H9 (cell line): Measurements from ENCODE around the gene MROH2B. TPM values are rescaled to one million over a fixed set of nuclear protein-coding genes. Genes with fewer than 3 reads are reported as not detected.

Source experiments
- DNase-seq: peaks from one replicate; pipeline ENCODE4 v3.0.0-alpha.2; 2017
- H2AFZ ChIP-seq: one replicate; pipeline ENCODE4 v1.6.1; 2013; ENCODE audit warnings: mild to moderate bottlenecking, low read length, control low read depth, moderate library complexity
- H2AK5ac ChIP-seq: 2 replicates; pipeline ENCODE4 v1.6.1; 2013; ENCODE audit warnings: low read length, control low read depth, mixed read lengths; ENCODE audit not compliant: insufficient read length
- H2BK120ac ChIP-seq: one replicate; pipeline ENCODE4 v1.6.1; 2013; ENCODE audit warnings: low read depth, mild to moderate bottlenecking, low read length, control low read depth, inconsistent platforms; ENCODE audit not compliant: poor library complexity, severe bottlenecking
- H2BK12ac ChIP-seq: 2 replicates; pipeline ENCODE4 v1.6.1; 2013; ENCODE audit warnings: low read length, control low read depth, mixed read lengths, low read depth; ENCODE audit not compliant: insufficient read length
- H2BK15ac ChIP-seq: 2 replicates; pipeline ENCODE4 v1.6.1; 2013; ENCODE audit warnings: low read depth, low read length, control low read depth
- H2BK20ac ChIP-seq: one replicate; pipeline ENCODE4 v1.6.1; 2013; ENCODE audit warnings: low read depth, mild to moderate bottlenecking, low read length, control low read depth, inconsistent platforms; ENCODE audit not compliant: poor library complexity, severe bottlenecking
- H2BK5ac ChIP-seq: 2 replicates; pipeline ENCODE4 v1.6.1; 2013; ENCODE audit warnings: low read length, control low read depth, mixed read lengths; ENCODE audit not compliant: insufficient read length
- H3K14ac ChIP-seq: 2 replicates; pipeline ENCODE4 v1.6.1; 2013; ENCODE audit warnings: low read length, control low read depth; ENCODE audit not compliant: insufficient read depth
- H3K18ac ChIP-seq: 2 replicates; pipeline ENCODE4 v1.6.1; 2013; ENCODE audit warnings: low read depth, mild to moderate bottlenecking, mixed read lengths, low read length, control low read depth; ENCODE audit not compliant: insufficient read length
- H3K23ac ChIP-seq: 2 replicates; pipeline ENCODE4 v1.6.1; 2013; ENCODE audit warnings: low read length, control low read depth, mixed read lengths, low read depth; ENCODE audit not compliant: insufficient read length
- H3K23me2 ChIP-seq: 2 replicates; pipeline ENCODE4 v1.6.1; 2013; ENCODE audit warnings: low read depth, mild to moderate bottlenecking, mixed read lengths, low read length, control low read depth; ENCODE audit not compliant: insufficient read length, poor library complexity, severe bottlenecking
- H3K27ac ChIP-seq: 2 replicates; pipeline ENCODE4 v1.5.1; 2013; ENCODE audit warnings: low read length, control low read depth, mixed read lengths, low read depth; ENCODE audit not compliant: insufficient read length
- H3K27me3 ChIP-seq: 2 replicates; pipeline ENCODE4 v1.6.1; 2013; ENCODE audit warnings: low read length, control low read depth, inconsistent platforms; ENCODE audit not compliant: insufficient read depth
- H3K4ac ChIP-seq: 2 replicates; pipeline ENCODE4 v1.6.1; 2013; ENCODE audit warnings: low read depth, mild to moderate bottlenecking, control low read depth, inconsistent platforms, low read length, moderate library complexity
- H3K4me1 ChIP-seq: 2 replicates; pipeline ENCODE4 v1.6.1; 2013; ENCODE audit warnings: low read length, control low read depth, inconsistent platforms; ENCODE audit not compliant: insufficient read depth
- H3K4me2 ChIP-seq: 2 replicates; pipeline ENCODE4 v1.6.1; 2013; ENCODE audit warnings: low read length, control low read depth, mixed read lengths; ENCODE audit not compliant: insufficient read length, insufficient read depth
- H3K56ac ChIP-seq: 2 replicates; pipeline ENCODE4 v1.6.1; 2013; ENCODE audit warnings: low read depth, mild to moderate bottlenecking, mixed read lengths, low read length, control low read depth; ENCODE audit not compliant: insufficient read length
- H3K79me1 ChIP-seq: 2 replicates; pipeline ENCODE4 v1.6.1; 2013; ENCODE audit warnings: low read depth, mild to moderate bottlenecking, moderate library complexity, low read length, control low read depth, inconsistent platforms; ENCODE audit not compliant: insufficient read depth, poor library complexity, severe bottlenecking
- H3K79me2 ChIP-seq: 2 replicates; pipeline ENCODE4 v1.6.1; 2013; ENCODE audit warnings: low read length, control low read depth, inconsistent platforms; ENCODE audit not compliant: insufficient read depth
- H3K9ac ChIP-seq: 2 replicates; pipeline ENCODE4 v1.6.1; 2013; ENCODE audit warnings: low read length, control low read depth, mixed read lengths; ENCODE audit not compliant: insufficient read length; ENCODE audit errors: extremely low read depth
- H3K9me3 ChIP-seq: one replicate; pipeline ENCODE4 v1.6.1; 2013; ENCODE audit warnings: low read depth, low read length, inconsistent platforms; ENCODE audit not compliant: control insufficient read depth
- H3T11ph ChIP-seq: one replicate; pipeline ENCODE4 v1.6.1; 2013; ENCODE audit warnings: mild to moderate bottlenecking, low read length, control low read depth, inconsistent platforms
- H4K20me1 ChIP-seq: one replicate; pipeline ENCODE4 v1.6.1; 2013; ENCODE audit not compliant: control insufficient read depth, insufficient read length, insufficient read depth
- H4K5ac ChIP-seq: 2 replicates; pipeline ENCODE4 v1.6.1; 2013; ENCODE audit warnings: low read depth, mild to moderate bottlenecking, mixed read lengths, low read length, control low read depth; ENCODE audit not compliant: insufficient read length
- H4K8ac ChIP-seq: replicated peaks from 2 replicates; pipeline ENCODE4 v1.6.1; 2013; ENCODE audit warnings: low read length, control low read depth, mixed read lengths, low read depth; ENCODE audit not compliant: insufficient read length
- H4K91ac ChIP-seq: 2 replicates; pipeline ENCODE4 v1.6.1; 2013; ENCODE audit warnings: low read depth, mild to moderate bottlenecking, moderate library complexity, mixed read lengths, low read length, control low read depth; ENCODE audit not compliant: insufficient read length
- H3K27ac Mint-ChIP-seq, 3 experiments: 2 replicates in 2 of 3; 3 replicates in 1 of 3; pipeline ENCODE4 v1.8.0; 2020 to 2021; ENCODE audit warnings: mixed read lengths in 3 of 3, mild to moderate bottlenecking in 1 of 3, moderate library complexity in 1 of 3
- H3K27me3 Mint-ChIP-seq: 2 replicates; pipeline ENCODE4 v1.8.0; 2021; ENCODE audit warnings: low read depth, mild to moderate bottlenecking, moderate library complexity, mixed read lengths
- H3K36me3 Mint-ChIP-seq, 3 experiments: 2 replicates in 2 of 3; 3 replicates in 1 of 3; pipeline ENCODE4 v1.8.0; 2020 to 2021; ENCODE audit warnings: low read depth in 3 of 3, mixed read lengths in 3 of 3; ENCODE audit not compliant: insufficient read depth in 1 of 3
- H3K4me1 Mint-ChIP-seq, 2 experiments: 2 replicates each; pipeline ENCODE4 v1.8.0; 2020; ENCODE audit warnings: mixed read lengths in 2 of 2
- H3K4me3 Mint-ChIP-seq, 2 experiments: 2 replicates in 1 of 2; 3 replicates in 1 of 2; pipeline ENCODE4 v1.8.0; 2020 to 2021; ENCODE audit warnings: mild to moderate bottlenecking in 2 of 2, mixed read lengths in 2 of 2, moderate library complexity in 1 of 2
- H3K9me3 Mint-ChIP-seq, 2 experiments: 2 replicates in 1 of 2; 3 replicates in 1 of 2; pipeline ENCODE4 v1.8.0; 2020; ENCODE audit warnings: mild to moderate bottlenecking in 2 of 2, mixed read lengths in 2 of 2, moderate library complexity in 1 of 2
- CTCF ChIP-seq: fragments of 200-600 bp; sonication (generic); conservative IDR thresholded peaks from 3 replicates; pipeline ENCODE4 v1.8.0; 2021; ENCODE audit warnings: antibody characterized with exemption, mild to moderate bottlenecking
- whole genome bisulfite sequencing: extraction: QIAGEN DNeasy Blood & Tissue Kit; methylation state at CpG from one replicate; pipeline ENCODE4 v1.1.7; 2013; ENCODE audit warnings: missing lambda C conversion rate, low lambda C conversion rate, mixed read lengths; ENCODE audit not compliant: insufficient read length; ENCODE audit errors: extremely low coverage; 5-methylcytosine and 5-hydroxymethylcytosine counted together
- total RNA-seq: library from RNA; stranded (reverse); gene quantifications from 2 replicates; pipeline ENCODE4 v1.2.1, GENCODE V29; 2021

The MROH2B gene
- total RNA-seq, 1 experiment from 2014 or later, result not detected

GRCh38 chr5:40995801-40996586, 75.1 kb downstream of the MROH2B start:
- Histone ChIP-seq H3K27ac (no peak overlapping the region), H2BK5ac (no peak overlapping the region), H3K23me2 (no peaks in the 10 kb centered on the region), H3K23ac (no peak overlapping the region), H2BK12ac (no peak overlapping the region), H2BK20ac (no peak overlapping the region), H3K79me1 (no peaks in the 10 kb centered on the region), H2BK120ac (no peak overlapping the region), H3K9ac (no peak overlapping the region), H2AFZ (no peak overlapping the region), H3K18ac (no peak overlapping the region), H3K9me3 (no peaks in the 10 kb centered on the region), H3K79me2 (no peaks in the 10 kb centered on the region), H2AK5ac (no peak overlapping the region), H3K27me3 (no peaks in the 10 kb centered on the region), H3T11ph (no peak overlapping the region), H3K56ac (no peak overlapping the region), H3K4me2 (no peak overlapping the region), H2BK15ac (no peak overlapping the region), H3K4me1 (no peaks in the 10 kb centered on the region), H3K14ac (no peak overlapping the region), H4K20me1 (no peaks in the 10 kb centered on the region), H4K91ac (no peak overlapping the region), H4K5ac (no peak overlapping the region), H3K4ac (no peak overlapping the region), H4K8ac (no peak overlapping the region)
- no CpG with 5 or more reads among the region's 5 CpGs for WGBS
- H3K27ac Mint-ChIP-seq, result no peak overlapping the region
- H3K4me1 Mint-ChIP-seq, result no peaks in the 10 kb centered on the region
- no peaks in the 10 kb centered on the region for H3K36me3 Mint-ChIP-seq
- no peak for DNase-seq
- H3K9me3 Mint-ChIP-seq, result no peaks in the 10 kb centered on the region
- H3K27me3 Mint-ChIP-seq, result no peaks in the 10 kb centered on the region; the same call in 1 of the 2 replicates
- H3K4me3 Mint-ChIP-seq, result no peak overlapping the region
- no peak for TF ChIP-seq CTCF
